AG04449 (cell line): ENCODE results near the gene NR4A1.

ENCODE experiments used
- CTCF ChIA-PET: fragments of 350-600 bp; formaldehyde crosslinking; extraction: SDS; loops from one replicate; lab custom pipeline; 2021; ENCODE audit warnings: antibody characterized with exemption; lab: Yijun Ruan, JAX
- POLR2A ChIA-PET: fragments of 400-600, 350-600 bp; formaldehyde crosslinking; extraction: SDS; loops from one replicate; lab custom pipeline; 2020; ENCODE audit warnings: antibody characterized with exemption, inconsistent platforms; lab: Yijun Ruan, JAX
- DNase-seq: peaks from one replicate; pipeline ENCODE4 v3.0.0-alpha.2; 2010; ENCODE audit warnings: low read depth, low spot score
- H3K4me3 ChIP-seq: 2 replicates; pipeline ENCODE4 v1.5.1; 2011; ENCODE audit warnings: low read depth, mild to moderate bottlenecking, control low read depth, low read length
- CTCF ChIP-seq: IDR thresholded peaks from one replicate; pipeline ENCODE4 v1.5.1; 2011; ENCODE audit warnings: mild to moderate bottlenecking, moderate library complexity, low read length, control low read depth, inconsistent platforms; ENCODE audit not compliant: insufficient read depth; ENCODE audit errors: missing control alignments

The NR4A1 gene

GRCh38 chr12:52082026-52082668 lies 30.9 kb downstream of the NR4A1 start:
- ChIA-PET POLR2A (interaction anchor here (1.0 kb wide), 2 partner anchors 20 to 56 kb away, joined by 3 to 4 read pairs; no protein-coding TSS in a partner anchor), CTCF (interaction anchor here (0.8 to 45.6 kb wide), 24 partner anchors 9 to 91 kb away, joined by 3 to 1695 read pairs (median 5); partner anchors contain the start of genes ATG101 and TAMALIN)
- H3K4me3 ChIP-seq, result no peak overlapping the region

GRCh38 chr12:52082669-52082987 lies 31.4 kb downstream of the NR4A1 start:
- POLR2A ChIA-PET, result interaction anchor here (1.0 kb wide), 2 partner anchors 20 to 57 kb away, joined by 3 to 4 read pairs; no protein-coding TSS in a partner anchor
- H3K4me3 ChIP-seq, result no peak overlapping the region
- CTCF ChIA-PET, result interaction anchor here (0.8 to 45.6 kb wide), 25 partner anchors 9 to 92 kb away, joined by 3 to 1695 read pairs (median 5); partner anchors contain the start of genes ATG101 and TAMALIN
- DNase-seq, result no peak
- TF ChIP-seq CTCF, result no peak

More at GRCh38 chr12:52082026-52082668, 30.9 kb downstream of the NR4A1 start:
- DNase-seq, result no peak
- no peak for TF ChIP-seq CTCF

- POLR2A ChIA-PET, result interaction anchor here (1.0 kb wide), 2 partner anchors 21 to 57 kb away, joined by 3 to 4 read pairs; no protein-coding TSS in a partner anchor
Measured at GRCh38 chr12:52082988-52083637, 31.9 kb downstream of the NR4A1 start.

GRCh38 chr12:52083638-52083996 lies 32.4 kb downstream of the NR4A1 start:
- no peak for DNase-seq
- POLR2A ChIA-PET, result no interaction called here
- CTCF ChIA-PET, result interaction anchor here (1.0 to 45.6 kb wide), 18 partner anchors 8 to 91 kb away, joined by 4 to 1695 read pairs (median 10); partner anchors contain the start of genes ATG101, NR4A1 and TAMALIN
- TF ChIP-seq CTCF, result no peak
- H3K4me3 ChIP-seq, result no peak overlapping the region

More at GRCh38 chr12:52082988-52083637, 31.9 kb downstream of the NR4A1 start:
- no peak for DNase-seq
- CTCF ChIA-PET, result interaction anchor here (0.8 to 45.6 kb wide), 22 partner anchors 8 to 90 kb away, joined by 3 to 1695 read pairs (median 6); partner anchors contain the start of genes ATG101 and TAMALIN
- H3K4me3 ChIP-seq, result no peak overlapping the region
- peak; percentile 99 for TF ChIP-seq CTCF

- DNase-seq, result no peak
- POLR2A ChIA-PET, result no interaction called here
- no peak for TF ChIP-seq CTCF
- CTCF ChIA-PET, result interaction anchor here (0.6 to 45.6 kb wide), 10 partner anchors 9 to 162 kb away, joined by 3 to 1695 read pairs (median 11); partner anchors contain the start of genes ATG101, NR4A1 and TAMALIN
- H3K4me3 ChIP-seq, result no peak overlapping the region
Measured at GRCh38 chr12:52084491-52085231, 33.4 kb downstream of the NR4A1 start.
